ENCODE data around the gene SOBP.

Gene SOBP

GRCh38 chr6:107660839-107661238 lies 170.9 kb downstream of the SOBP start:
- no peak overlapping the region for H3K9ac ChIP-seq (ENCODE audit: low read depth in 1 of 2, low read length in 2 of 2)
- H3K9me3 ChIP-seq (ENCODE audit: control insufficient read depth in 1 of 2, low read length in 2 of 2), result no peaks in the 10 kb centered on the region
- no peak overlapping the region for H3K27ac ChIP-seq (ENCODE audit: low read depth, low read length)
- H3K36me3 ChIP-seq (ENCODE audit: control insufficient read depth in 1 of 2, insufficient read depth in 2 of 2, low read length in 2 of 2), result no peaks in the 10 kb centered on the region
- H3K27me3 ChIP-seq (ENCODE audit: control insufficient read depth in 1 of 2, insufficient read depth in 2 of 2, low read length in 2 of 2), result no peaks in the 10 kb centered on the region
- H3K4me1 ChIP-seq (ENCODE audit: control insufficient read depth in 1 of 2, insufficient read depth in 2 of 2, low read length in 2 of 2), result peaks cover 16 to 21% of the 10 kb centered on the region in 2 donors
- no peak overlapping the region for H3K4me3 ChIP-seq (ENCODE audit: low read depth in 1 of 2, low read length in 2 of 2)

- Histone ChIP-seq H3K36me3 (ENCODE audit: control insufficient read depth in 1 of 2, insufficient read depth in 2 of 2, low read length in 2 of 2) (no peaks in the 10 kb centered on the region), H3K27ac (ENCODE audit: low read depth, low read length) (no peak overlapping the region), H3K27me3 (ENCODE audit: control insufficient read depth in 1 of 2, insufficient read depth in 2 of 2, low read length in 2 of 2) (no peaks in the 10 kb centered on the region), H3K9ac (ENCODE audit: low read depth in 1 of 2, low read length in 2 of 2) (no peak overlapping the region), H3K4me1 (ENCODE audit: control insufficient read depth in 1 of 2, insufficient read depth in 2 of 2, low read length in 2 of 2) (peaks cover 17 to 23% of the 10 kb centered on the region in 2 donors), H3K4me3 (ENCODE audit: low read depth in 1 of 2, low read length in 2 of 2) (no peak overlapping the region), H3K9me3 (ENCODE audit: control insufficient read depth in 1 of 2, low read length in 2 of 2) (no peaks in the 10 kb centered on the region)
These were observed 171.4 kb downstream of the SOBP start for GRCh38 chr6:107661291-107661690.

- Histone ChIP-seq H3K27ac (ENCODE audit: low read depth, low read length) (no peak overlapping the region), H3K9ac (ENCODE audit: low read depth in 1 of 2, low read length in 2 of 2) (no peak overlapping the region), H3K9me3 (ENCODE audit: control insufficient read depth in 1 of 2, low read length in 2 of 2) (no peaks in the 10 kb centered on the region), H3K4me3 (ENCODE audit: low read depth in 1 of 2, low read length in 2 of 2) (no peak overlapping the region), H3K27me3 (ENCODE audit: control insufficient read depth in 1 of 2, insufficient read depth in 2 of 2, low read length in 2 of 2) (no peaks in the 10 kb centered on the region), H3K36me3 (ENCODE audit: control insufficient read depth in 1 of 2, insufficient read depth in 2 of 2, low read length in 2 of 2) (no peaks in the 10 kb centered on the region), H3K4me1 (ENCODE audit: control insufficient read depth in 1 of 2, insufficient read depth in 2 of 2, low read length in 2 of 2) (peaks cover 13 to 21% of the 10 kb centered on the region in 2 donors)
These were observed 172.4 kb downstream of the SOBP start for GRCh38 chr6:107662333-107662732.

- Histone ChIP-seq H3K9ac (ENCODE audit: low read depth in 1 of 2, low read length in 2 of 2) (no peak overlapping the region), H3K9me3 (ENCODE audit: control insufficient read depth in 1 of 2, low read length in 2 of 2) (no peaks in the 10 kb centered on the region), H3K27me3 (ENCODE audit: control insufficient read depth in 1 of 2, insufficient read depth in 2 of 2, low read length in 2 of 2) (no peaks in the 10 kb centered on the region), H3K4me1 (ENCODE audit: control insufficient read depth in 1 of 2, insufficient read depth in 2 of 2, low read length in 2 of 2) (peaks cover 5 to 18% of the 10 kb centered on the region in 2 donors), H3K36me3 (ENCODE audit: control insufficient read depth in 1 of 2, insufficient read depth in 2 of 2, low read length in 2 of 2) (no peaks in the 10 kb centered on the region), H3K4me3 (ENCODE audit: low read depth in 1 of 2, low read length in 2 of 2) (no peak overlapping the region), H3K27ac (ENCODE audit: low read depth, low read length) (no peak overlapping the region)
These were observed 173.4 kb downstream of the SOBP start for GRCh38 chr6:107663308-107663707.

DNA sequence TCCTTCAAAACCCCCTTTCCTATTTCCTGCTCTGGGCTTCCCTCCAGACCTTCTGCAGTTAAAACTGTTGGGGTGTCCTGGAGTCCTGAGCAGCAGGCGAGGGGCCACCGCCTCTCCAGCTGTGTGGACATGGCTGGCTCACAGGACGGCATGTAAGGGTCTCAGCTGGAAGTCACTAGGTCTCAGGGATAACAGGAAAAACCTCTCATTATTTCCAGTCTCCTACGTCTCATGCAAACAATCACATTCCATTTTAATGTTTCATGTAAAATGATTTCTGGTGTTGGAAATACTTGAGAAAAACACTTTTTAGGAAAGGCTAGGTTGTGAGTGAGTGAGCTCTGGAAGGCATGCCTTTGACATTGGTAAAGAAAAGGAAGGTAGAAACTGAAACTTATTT lies 175.5 kb downstream of the SOBP start:
- Histone ChIP-seq H3K4me1 (ENCODE audit: control insufficient read depth in 1 of 2, insufficient read depth in 2 of 2, low read length in 2 of 2) (peaks cover 3 to 18% of the 10 kb centered on the region in 2 donors), H3K9ac (ENCODE audit: low read depth in 1 of 2, low read length in 2 of 2) (no peak overlapping the region), H3K27ac (ENCODE audit: low read depth, low read length) (no peak overlapping the region)

DNA sequence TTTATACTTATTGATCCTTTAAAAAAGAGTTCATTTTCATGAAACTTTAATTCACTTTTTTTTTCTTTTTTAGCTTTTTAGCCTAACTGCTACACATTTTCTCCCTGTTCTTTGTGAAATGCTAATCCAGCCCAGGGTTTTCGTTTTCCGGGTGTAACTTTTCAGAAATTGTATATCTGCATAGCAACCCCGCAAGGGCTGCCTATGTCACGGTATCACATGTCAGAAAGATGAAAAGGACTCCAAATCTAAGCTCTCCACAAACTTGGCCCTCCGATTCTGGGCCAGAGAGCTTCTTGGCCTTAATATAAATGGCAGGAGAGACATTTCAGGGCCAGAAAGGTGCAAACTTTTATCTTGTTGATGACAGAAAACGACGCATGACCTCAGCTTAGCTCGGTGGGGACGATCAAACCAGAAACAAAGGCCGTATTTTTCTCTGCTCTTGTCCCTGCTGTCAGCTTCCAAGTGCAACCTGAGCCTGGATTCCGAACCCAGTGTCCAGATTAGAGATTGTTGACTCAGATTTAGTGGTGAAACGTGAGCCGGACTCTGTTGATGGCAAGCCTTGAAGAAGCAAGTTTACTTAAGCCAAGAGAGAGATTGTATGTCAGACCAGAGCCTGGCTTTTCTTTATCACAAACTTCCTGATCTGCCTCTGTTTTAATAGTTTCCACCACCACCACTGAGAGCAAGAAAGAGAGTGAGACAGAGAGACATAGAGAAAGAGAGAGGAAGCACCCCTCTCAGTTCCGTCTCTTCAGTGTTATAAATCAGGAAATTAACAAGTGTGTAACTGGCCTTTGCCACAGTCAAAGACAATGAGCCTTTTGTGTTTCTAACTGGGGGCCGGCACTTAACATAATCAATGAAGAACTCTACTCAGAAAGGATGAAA lies 176.4 kb downstream of the SOBP start:
- H3K27ac ChIP-seq (ENCODE audit: low read depth, low read length), result no peak overlapping the region
- no peak overlapping the region for H3K9ac ChIP-seq (ENCODE audit: low read depth in 1 of 2, low read length in 2 of 2)

More for the DNA sequence above, 175.5 kb downstream of the SOBP start:
- H3K9me3 ChIP-seq (ENCODE audit: control insufficient read depth in 1 of 2, low read length in 2 of 2), result no peaks in the 10 kb centered on the region
- H3K4me3 ChIP-seq (ENCODE audit: low read depth in 1 of 2, low read length in 2 of 2), result no peak overlapping the region
- no peaks in the 10 kb centered on the region for H3K36me3 ChIP-seq (ENCODE audit: control insufficient read depth in 1 of 2, insufficient read depth in 2 of 2, low read length in 2 of 2)
- H3K27me3 ChIP-seq (ENCODE audit: control insufficient read depth in 1 of 2, insufficient read depth in 2 of 2, low read length in 2 of 2), result no peaks in the 10 kb centered on the region

DNA sequence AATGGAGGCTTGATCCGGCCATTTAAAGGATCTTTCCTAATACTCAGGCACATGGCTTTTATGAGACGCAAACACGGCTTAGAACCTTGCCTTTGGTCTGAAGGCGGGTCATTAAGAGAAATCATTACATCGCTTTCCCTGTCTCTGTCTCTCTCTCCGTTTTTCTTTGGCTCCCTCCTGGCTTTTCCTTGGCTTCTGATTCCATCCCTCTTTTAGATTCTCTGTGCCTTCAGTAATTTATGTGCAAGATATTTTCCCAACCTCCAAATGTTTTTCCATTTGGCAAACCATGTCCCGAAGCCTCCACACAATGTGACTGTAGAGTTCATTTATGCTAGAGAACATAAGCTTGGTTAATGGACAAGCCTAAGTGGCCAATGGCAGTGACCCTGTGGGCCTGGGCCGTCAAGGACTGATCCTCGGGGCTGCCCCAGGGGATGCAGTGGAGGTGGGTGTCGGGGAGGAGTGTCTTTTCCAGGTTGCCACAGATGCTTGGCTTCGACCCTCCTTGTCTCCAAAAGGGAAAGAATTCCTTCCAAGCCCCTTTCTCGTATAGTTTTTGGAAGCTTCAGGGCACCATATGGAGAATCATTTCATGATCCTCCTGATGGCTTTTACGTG lies 177.2 kb downstream of the SOBP start:
- Histone ChIP-seq H3K27me3 (ENCODE audit: control insufficient read depth in 1 of 2, insufficient read depth in 2 of 2, low read length in 2 of 2) (no peaks in the 10 kb centered on the region), H3K9ac (ENCODE audit: low read depth in 1 of 2, low read length in 2 of 2) (no peak overlapping the region), H3K4me1 (ENCODE audit: control insufficient read depth in 1 of 2, insufficient read depth in 2 of 2, low read length in 2 of 2) (peaks cover 3 to 25% of the 10 kb centered on the region in 2 donors), H3K36me3 (ENCODE audit: control insufficient read depth in 1 of 2, insufficient read depth in 2 of 2, low read length in 2 of 2) (no peaks in the 10 kb centered on the region), H3K9me3 (ENCODE audit: control insufficient read depth in 1 of 2, low read length in 2 of 2) (no peaks in the 10 kb centered on the region), H3K4me3 (ENCODE audit: low read depth in 1 of 2, low read length in 2 of 2) (no peak overlapping the region), H3K27ac (ENCODE audit: low read depth, low read length) (no peak overlapping the region)

More for the DNA sequence above, 176.4 kb downstream of the SOBP start:
- Histone ChIP-seq H3K4me3 (ENCODE audit: low read depth in 1 of 2, low read length in 2 of 2) (no peak overlapping the region), H3K27me3 (ENCODE audit: control insufficient read depth in 1 of 2, insufficient read depth in 2 of 2, low read length in 2 of 2) (no peaks in the 10 kb centered on the region), H3K4me1 (ENCODE audit: control insufficient read depth in 1 of 2, insufficient read depth in 2 of 2, low read length in 2 of 2) (peaks cover 3 to 23% of the 10 kb centered on the region in 2 donors), H3K9me3 (ENCODE audit: control insufficient read depth in 1 of 2, low read length in 2 of 2) (no peaks in the 10 kb centered on the region), H3K36me3 (ENCODE audit: control insufficient read depth in 1 of 2, insufficient read depth in 2 of 2, low read length in 2 of 2) (no peaks in the 10 kb centered on the region)

- no peaks in the 10 kb centered on the region for H3K27me3 ChIP-seq (ENCODE audit: control insufficient read depth in 1 of 2, insufficient read depth in 2 of 2, low read length in 2 of 2)
- no peak overlapping the region for H3K27ac ChIP-seq (ENCODE audit: low read depth, low read length)
- H3K9ac ChIP-seq (ENCODE audit: low read depth in 1 of 2, low read length in 2 of 2), result no peak overlapping the region
- H3K9me3 ChIP-seq (ENCODE audit: control insufficient read depth in 1 of 2, low read length in 2 of 2), result no peaks in the 10 kb centered on the region
- H3K4me1 ChIP-seq (ENCODE audit: control insufficient read depth in 1 of 2, insufficient read depth in 2 of 2, low read length in 2 of 2), result peaks cover 3 to 25% of the 10 kb centered on the region in 2 donors
- no peak overlapping the region for H3K4me3 ChIP-seq (ENCODE audit: low read depth in 1 of 2, low read length in 2 of 2)
- no peaks in the 10 kb centered on the region for H3K36me3 ChIP-seq (ENCODE audit: control insufficient read depth in 1 of 2, insufficient read depth in 2 of 2, low read length in 2 of 2)
These were observed 177.9 kb downstream of the SOBP start for GRCh38 chr6:107667790-107668189.

GRCh38 chr6:107668743-107669474 lies 179.0 kb downstream of the SOBP start:
- H3K9ac ChIP-seq (ENCODE audit: low read depth in 1 of 2, low read length in 2 of 2), result no peak overlapping the region
- no peaks in the 10 kb centered on the region for H3K9me3 ChIP-seq (ENCODE audit: control insufficient read depth in 1 of 2, low read length in 2 of 2)
- H3K4me3 ChIP-seq (ENCODE audit: low read depth in 1 of 2, low read length in 2 of 2), result no peak overlapping the region
- H3K36me3 ChIP-seq (ENCODE audit: control insufficient read depth in 1 of 2, insufficient read depth in 2 of 2, low read length in 2 of 2), result no peaks in the 10 kb centered on the region
- no peaks in the 10 kb centered on the region for H3K27me3 ChIP-seq (ENCODE audit: control insufficient read depth in 1 of 2, insufficient read depth in 2 of 2, low read length in 2 of 2)
- H3K4me1 ChIP-seq (ENCODE audit: control insufficient read depth in 1 of 2, insufficient read depth in 2 of 2, low read length in 2 of 2), result peaks cover 3 to 25% of the 10 kb centered on the region in 2 donors
- H3K27ac ChIP-seq (ENCODE audit: low read depth, low read length), result no peak overlapping the region

- Histone ChIP-seq H3K4me1 (ENCODE audit: control insufficient read depth in 1 of 2, insufficient read depth in 2 of 2, low read length in 2 of 2) (peaks cover 3 to 17% of the 10 kb centered on the region in 2 donors), H3K9ac (ENCODE audit: low read depth in 1 of 2, low read length in 2 of 2) (no peak overlapping the region), H3K9me3 (ENCODE audit: control insufficient read depth in 1 of 2, low read length in 2 of 2) (no peaks in the 10 kb centered on the region), H3K4me3 (ENCODE audit: low read depth in 1 of 2, low read length in 2 of 2) (no peak overlapping the region), H3K27ac (ENCODE audit: low read depth, low read length) (no peak overlapping the region), H3K27me3 (ENCODE audit: control insufficient read depth in 1 of 2, insufficient read depth in 2 of 2, low read length in 2 of 2) (no peaks in the 10 kb centered on the region), H3K36me3 (ENCODE audit: control insufficient read depth in 1 of 2, insufficient read depth in 2 of 2, low read length in 2 of 2) (no peaks in the 10 kb centered on the region)
These were observed 180.9 kb downstream of the SOBP start for GRCh38 chr6:107670792-107671199.

Data from duodenal mucosa (tissue), 2 donors.